Bronchial epithelial cell (primary cell): ENCODE data around the gene STIL. TPM values are rescaled to one million over a fixed set of nuclear protein-coding genes. Genes with fewer than 3 reads are reported as not detected.
"Not testable (repeated sequence)": the region's sequence is repeated elsewhere in the genome, so short reads cannot be mapped to it uniquely, and the experiment has no call there.

Experiments used
- DNase-seq: peaks from one replicate; pipeline ENCODE4 v3.0.0-alpha.2; 2010; ENCODE audit warnings: low read depth
- FAIRE-seq: peaks from 2 replicates; lab custom pipeline; 2011; peaks lifted over from hg19 to GRCh38; lab: Jason Lieb, UNC
- H3K27me3 ChIP-seq: 2 replicates; pipeline ENCODE4 v1.5.1; 2011; ENCODE audit warnings: low read length; ENCODE audit not compliant: control insufficient read depth, insufficient read depth
- H3K36me3 ChIP-seq: 2 replicates; pipeline ENCODE4 v1.5.1; 2011; ENCODE audit warnings: low read length; ENCODE audit not compliant: control insufficient read depth, insufficient read depth
- H3K4me3 ChIP-seq: 2 replicates; pipeline ENCODE4 v1.5.1; 2011; ENCODE audit warnings: mild to moderate bottlenecking, low read depth, low read length, control low read depth
- total RNA-seq: library from RNA; depleted of rRNA; stranded (reverse); fragments of >200 nt; gene quantifications from 2 replicates; pipeline ENCODE4 v1.2.1, GENCODE V29; 2014
- TF ChIP-seq, protein P1 (sequence below): IDR thresholded peaks from 2 replicates; pipeline ENCODE4 v1.5.1; 2011; ENCODE audit warnings: mild to moderate bottlenecking, moderate library complexity, low read length, control low read depth, inconsistent platforms; ENCODE audit not compliant: insufficient read depth, severe bottlenecking

Gene STIL
- total RNA-seq, 1 donor from 2014 or later: 0.79 TPM

DNA sequence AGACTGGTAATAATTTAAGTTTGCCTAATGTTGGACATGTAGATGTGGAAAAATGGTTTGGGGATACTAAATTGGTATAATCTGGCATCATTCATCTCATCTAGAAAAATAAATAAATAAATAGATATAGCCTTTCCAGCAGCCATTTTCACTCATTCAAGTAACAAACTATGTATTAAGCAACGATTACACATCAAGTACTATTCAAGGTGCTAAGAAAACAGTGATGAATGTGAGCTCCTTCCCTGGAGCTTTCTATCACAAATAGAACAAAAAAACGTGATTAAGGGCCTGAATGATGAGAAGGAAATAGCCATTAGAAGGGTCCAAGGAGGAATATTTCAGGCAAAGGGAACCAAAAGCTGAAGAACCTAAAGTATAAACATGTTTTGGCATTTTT, 37.1 kb downstream of the STIL start:
- Histone ChIP-seq H3K27me3 (no peaks in the 10 kb centered on the region), H3K4me3 (no peak overlapping the region), H3K36me3 (no peaks in the 10 kb centered on the region)
- FAIRE-seq (no peak), DNase-seq (no peak)
- TF ChIP-seq, protein P1, sequence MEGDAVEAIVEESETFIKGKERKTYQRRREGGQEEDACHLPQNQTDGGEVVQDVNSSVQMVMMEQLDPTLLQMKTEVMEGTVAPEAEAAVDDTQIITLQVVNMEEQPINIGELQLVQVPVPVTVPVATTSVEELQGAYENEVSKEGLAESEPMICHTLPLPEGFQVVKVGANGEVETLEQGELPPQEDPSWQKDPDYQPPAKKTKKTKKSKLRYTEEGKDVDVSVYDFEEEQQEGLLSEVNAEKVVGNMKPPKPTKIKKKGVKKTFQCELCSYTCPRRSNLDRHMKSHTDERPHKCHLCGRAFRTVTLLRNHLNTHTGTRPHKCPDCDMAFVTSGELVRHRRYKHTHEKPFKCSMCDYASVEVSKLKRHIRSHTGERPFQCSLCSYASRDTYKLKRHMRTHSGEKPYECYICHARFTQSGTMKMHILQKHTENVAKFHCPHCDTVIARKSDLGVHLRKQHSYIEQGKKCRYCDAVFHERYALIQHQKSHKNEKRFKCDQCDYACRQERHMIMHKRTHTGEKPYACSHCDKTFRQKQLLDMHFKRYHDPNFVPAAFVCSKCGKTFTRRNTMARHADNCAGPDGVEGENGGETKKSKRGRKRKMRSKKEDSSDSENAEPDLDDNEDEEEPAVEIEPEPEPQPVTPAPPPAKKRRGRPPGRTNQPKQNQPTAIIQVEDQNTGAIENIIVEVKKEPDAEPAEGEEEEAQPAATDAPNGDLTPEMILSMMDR: no peak

DNA sequence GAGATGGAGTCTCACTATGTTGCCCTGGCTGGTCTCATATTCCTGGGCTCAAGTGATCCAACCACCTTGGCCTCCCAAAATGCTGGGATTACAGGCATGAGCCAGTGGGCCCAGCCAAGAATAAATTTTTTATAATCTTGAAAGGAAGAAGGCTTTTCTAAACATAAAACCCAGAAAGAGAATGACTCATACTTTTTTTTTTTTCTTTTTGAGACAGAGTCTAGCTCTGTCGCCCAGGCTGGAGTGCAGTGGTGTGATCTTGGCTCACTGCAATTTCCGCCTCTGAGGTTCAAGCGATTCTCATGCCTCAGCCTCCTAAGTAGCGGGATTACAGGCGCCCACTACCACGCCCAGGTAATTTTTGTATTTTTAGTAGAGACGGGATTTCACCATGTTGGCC, 38.1 kb downstream of the STIL start:
- not testable (repeated sequence) for H3K27me3 ChIP-seq, H3K4me3 ChIP-seq, H3K36me3 ChIP-seq, FAIRE-seq, DNase-seq

DNA sequence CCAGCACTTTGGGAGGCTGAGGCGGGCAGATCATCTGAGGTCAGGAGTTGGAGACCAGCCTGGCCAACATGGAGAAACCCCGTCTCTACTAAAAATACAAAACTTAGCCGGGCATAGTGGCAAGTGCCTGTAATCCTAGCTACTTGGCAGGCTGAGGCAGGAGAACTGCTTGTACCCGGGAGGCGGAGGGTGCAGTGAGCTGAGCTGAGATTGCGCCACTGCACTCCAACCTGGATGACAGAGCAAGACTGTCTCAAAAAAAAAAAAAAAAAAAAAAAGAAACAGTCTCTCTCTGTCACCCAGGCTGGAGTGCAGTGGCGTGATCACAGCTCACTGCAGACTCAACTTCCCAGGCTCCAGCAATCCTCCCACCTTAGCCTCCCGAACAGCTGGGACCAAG, 48.4 kb downstream of the STIL start:
- not testable (repeated sequence) for FAIRE-seq, H3K36me3 ChIP-seq
- peak; percentile 39 for DNase-seq

DNA sequence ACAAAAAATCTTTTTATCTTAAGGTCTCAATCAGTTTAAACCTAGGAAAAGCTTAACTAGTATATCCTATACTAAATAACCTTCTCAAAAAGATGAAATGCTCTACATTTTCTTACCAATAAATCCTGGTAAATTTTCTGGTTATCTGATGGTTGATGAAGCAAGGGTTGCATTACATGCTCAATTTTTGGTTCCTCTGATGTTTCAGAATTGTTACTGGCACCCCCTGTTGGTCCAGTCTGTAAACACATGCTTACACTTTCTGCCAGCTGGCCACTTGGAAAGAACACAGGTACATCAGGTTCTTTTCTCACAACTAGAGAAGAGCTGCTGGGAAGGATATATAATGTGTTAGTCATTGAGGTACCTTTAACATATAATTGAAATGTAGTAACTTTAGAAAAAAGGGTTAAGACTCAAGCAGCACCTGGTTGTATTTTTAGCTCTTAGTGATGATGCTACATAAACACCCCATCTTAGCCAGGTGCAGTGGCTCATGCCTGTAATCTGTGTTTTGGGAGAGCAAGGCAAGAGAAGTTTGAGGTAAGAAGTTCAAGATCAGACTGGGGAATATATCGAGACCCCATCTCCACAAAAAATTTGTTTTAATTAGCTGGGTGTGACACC, 51.0 kb downstream of the STIL start:
- DNase-seq: peak; percentile 51
- TF ChIP-seq, protein P1: peak; percentile 57
- H3K4me3 ChIP-seq: no peak overlapping the region
- H3K36me3 ChIP-seq: peaks cover 1% of the 10 kb centered on the region
- no peaks in the 10 kb centered on the region for H3K27me3 ChIP-seq
- no peak for FAIRE-seq

More for the DNA sequence above, 48.4 kb downstream of the STIL start:
- not testable (repeated sequence) for H3K27me3 ChIP-seq, H3K4me3 ChIP-seq

DNA sequence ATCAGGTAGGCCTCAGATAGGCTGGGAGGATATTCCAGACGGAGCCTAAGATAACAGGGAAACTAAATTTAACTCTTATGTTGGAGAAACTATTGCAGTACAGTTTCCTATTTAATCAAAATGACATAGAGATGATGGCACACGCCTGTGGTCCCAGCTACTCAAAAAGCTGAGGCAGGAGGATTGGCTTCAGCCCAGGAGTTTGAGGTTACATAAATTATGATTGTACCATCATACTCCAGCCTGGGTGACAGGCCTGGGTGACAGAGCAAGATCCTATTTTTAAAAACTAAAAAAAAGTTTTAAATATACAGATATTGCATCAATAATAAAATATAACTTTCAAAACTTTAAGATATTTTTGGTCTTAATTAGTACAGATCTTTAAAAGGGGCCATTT, 56.7 kb downstream of the STIL start:
- no peaks in the 10 kb centered on the region for H3K36me3 ChIP-seq
- H3K4me3 ChIP-seq: no peak overlapping the region
- no peaks in the 10 kb centered on the region for H3K27me3 ChIP-seq
- DNase-seq (no peak), FAIRE-seq (no peak)
- TF ChIP-seq, protein P1: no peak

DNA sequence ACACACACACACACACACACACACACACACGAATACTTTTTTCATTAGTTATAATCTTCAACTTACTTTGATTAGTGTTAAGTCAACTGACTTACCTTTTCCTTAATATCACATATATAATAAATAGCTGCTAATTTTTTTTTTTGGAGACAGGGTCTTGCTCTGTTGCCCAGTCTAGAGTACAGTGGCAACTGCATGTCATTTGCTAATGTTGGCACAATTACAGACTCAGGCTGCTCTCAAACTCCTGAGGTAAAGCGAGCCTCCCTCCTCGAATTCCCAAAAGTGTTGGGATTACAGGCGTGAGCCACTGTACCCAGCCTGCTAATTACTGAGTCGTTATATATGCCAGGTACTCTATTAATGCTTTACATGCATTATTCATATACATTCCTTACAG, 61.2 kb downstream of the STIL start:
- H3K36me3 ChIP-seq: no peaks in the 10 kb centered on the region
- no peak for FAIRE-seq
- TF ChIP-seq, protein P1: no peak
- no peaks in the 10 kb centered on the region for H3K27me3 ChIP-seq
- H3K4me3 ChIP-seq: no peak overlapping the region
- DNase-seq: no peak

DNA sequence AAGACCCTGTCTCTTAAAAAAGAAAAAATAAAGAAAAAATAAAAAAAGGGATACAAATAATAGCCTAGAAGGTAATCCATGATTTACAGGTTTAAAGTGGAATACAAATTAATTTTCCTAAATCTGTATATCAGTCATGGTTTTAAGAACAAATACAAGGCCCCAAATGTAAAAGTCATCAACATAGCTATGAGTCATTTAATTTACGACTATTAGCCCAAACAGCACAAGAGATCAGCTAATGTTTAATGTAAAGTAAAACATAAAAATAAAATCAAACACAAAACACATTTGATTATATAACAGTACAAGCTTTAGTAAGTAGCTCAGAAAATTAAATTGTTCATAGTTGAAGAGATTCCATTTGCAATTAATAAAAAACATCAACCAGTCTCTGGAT, 61.6 kb downstream of the STIL start:
- DNase-seq: no peak
- no peak overlapping the region for H3K4me3 ChIP-seq
- no peaks in the 10 kb centered on the region for H3K36me3 ChIP-seq
- TF ChIP-seq, protein P1: no peak
- H3K27me3 ChIP-seq: no peaks in the 10 kb centered on the region
- no peak for FAIRE-seq
